Measurements from ENCODE around the gene CADPS2. TPM values are rescaled to one million over a fixed set of nuclear protein-coding genes. Genes with fewer than 3 reads are reported as not detected.

The CADPS2 gene
- total RNA-seq (2014; rRNA removed; shearing (Covaris generic)) = 1.6 and 1.7 TPM in 2 replicates

DNA sequence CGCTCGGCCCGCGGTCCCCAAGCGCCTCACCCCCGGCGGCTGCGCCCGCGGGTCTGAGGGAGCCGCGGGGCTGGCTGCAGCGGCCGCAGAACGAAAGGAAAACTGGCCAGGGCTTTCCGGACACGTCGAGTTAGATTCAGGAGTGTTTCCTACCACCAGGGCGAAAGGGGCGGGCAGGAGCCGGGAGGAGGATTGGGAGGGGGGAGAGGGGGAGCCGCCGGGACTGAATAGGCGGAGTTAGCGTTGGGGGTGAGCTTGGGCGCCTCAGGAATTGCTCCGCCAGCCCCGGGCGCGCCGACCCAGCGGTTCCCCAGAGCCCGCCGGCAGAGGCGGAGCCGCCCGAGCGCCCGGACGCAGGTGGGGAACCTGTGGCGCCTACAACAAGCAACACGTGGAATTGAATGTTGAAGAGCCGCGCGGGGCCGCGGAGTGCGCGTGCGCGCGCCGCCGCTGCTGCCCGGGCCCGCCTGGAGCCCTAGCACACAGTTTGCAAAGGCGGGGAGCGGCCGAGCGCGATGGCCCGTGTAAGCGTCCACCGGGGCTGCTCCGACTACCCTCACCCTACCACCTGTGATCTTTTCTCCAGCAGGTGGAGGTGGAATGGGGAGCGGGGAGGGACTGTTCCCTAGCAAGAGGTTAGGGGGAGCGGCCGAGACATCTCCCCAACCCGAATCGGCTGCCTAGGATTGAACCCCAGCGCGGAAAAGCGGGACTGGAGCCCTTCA lies at the start of gene CADPS2:
TSS of gene CADPS2 (minus strand) at position 104 of the 725 bp plus-strand sequence. CDS start 123 bp downstream, outside the sequence.
- peak; percentile 66 for DNase-seq (ENCODE audit: low spot score)

DNA sequence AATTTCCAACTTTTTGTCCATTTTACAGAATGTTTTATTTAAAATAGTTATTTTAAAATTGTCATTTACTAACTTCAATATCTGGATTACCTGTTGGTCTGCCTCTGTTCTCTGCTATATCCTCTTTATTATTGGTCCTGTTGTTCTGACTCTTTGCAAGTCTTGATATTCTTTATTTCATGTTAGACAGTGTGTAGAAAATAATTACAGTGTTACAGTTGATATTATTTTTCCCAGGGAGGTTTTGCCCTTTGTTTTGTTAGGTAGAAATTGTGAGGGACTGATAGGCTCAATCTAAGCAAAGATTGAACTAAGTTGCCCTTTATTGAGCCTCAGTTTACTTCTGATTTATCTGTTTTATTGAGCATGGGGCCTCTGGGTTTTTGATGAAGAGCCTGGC lies 49.4 kb upstream of the CADPS2 start:
- no peak for DNase-seq (ENCODE audit: low spot score)

DNA sequence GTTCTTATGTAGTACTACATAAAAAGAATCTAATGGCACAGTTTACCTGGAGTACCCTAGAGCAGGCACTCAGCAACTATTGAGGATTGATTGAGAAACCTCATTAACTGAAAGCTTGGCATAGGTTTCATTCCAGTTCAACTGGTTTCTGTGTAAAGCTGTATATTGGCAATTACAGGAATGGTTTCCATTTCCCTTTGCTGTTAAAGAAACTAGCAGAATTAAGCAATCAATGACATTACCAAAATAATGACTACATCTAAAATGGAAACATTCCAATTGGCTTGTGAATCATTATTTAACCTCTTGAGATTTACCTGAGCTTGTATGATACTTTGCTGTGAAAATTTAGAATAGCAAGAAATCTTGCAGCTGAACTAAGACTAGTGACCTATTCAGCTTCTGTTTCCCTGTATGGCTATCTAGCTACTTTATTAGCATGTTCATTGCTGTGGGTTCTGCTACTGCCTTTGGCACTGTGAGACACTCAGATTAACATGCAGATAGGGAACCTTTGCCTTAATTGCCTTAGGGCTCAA lies 33.5 kb upstream of the CADPS2 start:
- DNase-seq (ENCODE audit: low spot score) = no peak

DNA sequence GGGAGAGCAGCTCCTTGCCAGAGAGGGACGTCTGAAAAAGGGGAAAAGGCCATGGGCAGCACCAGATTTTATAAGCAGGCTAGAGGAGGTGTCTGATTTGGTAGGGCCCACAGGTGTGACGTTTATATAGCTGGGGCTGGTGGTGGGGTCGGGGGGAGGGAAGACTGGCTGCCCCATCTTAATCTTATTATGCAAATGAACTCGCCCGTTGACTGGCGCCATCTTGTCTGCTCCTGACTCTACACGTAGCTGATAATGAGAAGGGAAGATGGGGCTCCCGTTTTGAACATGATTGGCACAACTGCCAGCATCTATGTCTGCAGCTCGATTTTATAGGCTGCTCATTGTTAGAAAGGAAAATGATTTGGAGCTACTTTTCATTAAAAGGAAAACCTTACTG lies 28.6 kb upstream of the CADPS2 start:
- no peak for DNase-seq (ENCODE audit: low spot score)

DNA sequence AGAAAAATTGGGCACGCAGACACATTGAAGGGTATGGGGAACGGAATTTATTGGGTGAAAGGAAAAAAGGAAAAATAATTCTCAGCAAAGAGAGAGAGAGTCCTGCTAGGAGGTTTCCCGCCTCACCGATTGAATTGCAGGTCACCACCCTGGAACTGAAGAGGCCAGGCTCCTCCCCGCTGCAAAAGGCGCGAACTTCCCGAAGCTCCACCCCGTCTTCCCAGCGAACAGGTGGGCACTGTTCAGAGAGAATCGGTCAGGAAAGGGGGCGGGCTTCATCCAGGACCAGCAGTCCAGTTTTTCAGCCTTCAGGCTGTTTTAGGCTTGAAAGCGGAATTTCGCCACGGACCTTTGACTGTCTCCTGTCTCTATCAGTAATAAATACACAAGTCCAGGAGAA lies 27.3 kb upstream of the CADPS2 start:
- DNase-seq (ENCODE audit: low spot score) = no peak

DNA sequence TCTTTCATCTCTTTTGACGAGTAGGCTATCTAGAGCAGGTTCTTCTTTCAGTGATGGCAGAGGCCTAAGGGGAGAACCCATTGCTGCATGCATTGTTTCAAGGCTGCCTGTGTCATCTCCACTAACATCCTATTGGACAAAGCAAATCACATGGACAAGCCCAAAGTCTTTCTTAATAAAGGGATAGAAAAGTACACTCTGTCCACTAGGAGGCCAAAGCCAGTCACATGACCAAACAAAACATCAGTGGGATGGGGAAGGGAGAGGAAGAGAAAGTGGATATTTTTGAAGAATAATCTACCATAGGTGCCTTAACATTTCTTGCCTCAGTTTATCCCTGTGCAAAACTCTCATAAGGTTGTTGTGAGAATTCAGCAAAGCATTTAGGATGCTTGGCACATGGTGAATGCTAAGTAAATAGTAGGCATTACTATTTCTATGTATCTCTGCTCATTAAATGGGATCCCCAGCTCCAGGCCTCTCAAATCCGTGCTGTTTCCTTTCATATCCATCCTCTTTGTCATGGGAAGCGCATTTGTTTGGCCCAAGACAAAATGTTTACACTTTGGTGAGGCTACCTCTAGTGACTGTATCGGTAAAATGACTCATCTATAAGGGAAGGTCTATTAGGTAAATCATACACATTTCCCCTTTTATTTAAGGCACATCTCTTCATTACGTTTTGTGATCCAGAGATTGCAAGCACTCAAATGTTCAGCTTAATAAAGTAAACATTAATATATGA lies 16.7 kb upstream of the CADPS2 start:
- peak; percentile 30 for DNase-seq (ENCODE audit: low spot score)

DNA sequence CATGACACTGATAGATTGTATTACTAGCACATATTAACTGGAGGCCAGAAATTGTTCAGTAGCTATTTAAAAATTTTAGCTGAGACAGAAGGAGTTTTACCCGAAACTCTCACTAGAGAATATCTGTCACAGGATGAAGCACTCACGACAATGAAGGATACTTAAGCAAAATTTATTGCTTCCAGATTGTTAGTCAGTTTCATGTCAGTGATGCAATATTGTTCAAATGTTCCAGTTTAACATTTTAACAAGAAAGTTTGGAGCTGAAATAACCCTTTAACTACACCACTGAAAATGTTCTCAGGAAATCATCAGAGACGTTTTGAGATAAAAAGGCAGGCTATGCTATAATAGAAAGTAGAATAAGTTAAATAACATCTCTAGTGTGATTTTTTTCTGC lies 15.0 kb upstream of the CADPS2 start:
- no peak for DNase-seq (ENCODE audit: low spot score)

DNA sequence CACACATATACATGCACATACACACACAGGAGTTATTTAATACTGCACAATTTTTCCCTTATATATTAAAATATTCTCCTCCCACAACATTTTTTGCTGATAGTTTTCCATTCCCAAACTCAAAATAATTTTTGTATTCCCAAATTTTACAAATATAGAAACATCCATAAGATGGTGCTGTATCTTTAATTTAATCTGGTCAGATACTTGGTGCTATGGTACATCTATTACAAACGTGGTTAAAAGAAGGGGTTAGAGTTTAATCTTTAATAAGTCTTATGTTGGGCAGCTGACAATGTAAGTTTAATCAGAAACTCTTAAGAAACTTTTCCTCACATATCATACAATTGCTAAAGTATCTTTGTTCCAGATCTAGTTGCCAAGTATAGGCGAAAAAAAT lies 10.2 kb upstream of the CADPS2 start:
- no peak for DNase-seq (ENCODE audit: low spot score)

DNA sequence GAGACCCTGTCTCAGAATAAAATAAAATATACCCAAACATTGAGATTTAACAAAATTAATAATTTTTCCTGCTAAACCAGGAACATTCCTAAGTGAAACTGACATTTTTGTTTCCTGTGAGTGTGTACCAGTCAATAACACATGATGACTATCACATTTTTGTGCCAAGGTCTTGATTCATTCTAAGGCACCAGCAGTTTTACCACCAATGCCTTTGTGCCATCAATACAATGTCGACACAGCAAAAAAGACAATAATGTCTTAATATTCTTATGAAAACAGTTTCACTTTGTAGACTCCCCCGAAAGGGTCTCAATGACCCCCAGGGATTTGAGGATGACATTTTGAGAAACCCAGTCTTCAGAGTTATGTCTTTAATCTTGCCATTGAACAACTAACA lies 7.2 kb upstream of the CADPS2 start:
- DNase-seq (ENCODE audit: low spot score) = no peak

DNA sequence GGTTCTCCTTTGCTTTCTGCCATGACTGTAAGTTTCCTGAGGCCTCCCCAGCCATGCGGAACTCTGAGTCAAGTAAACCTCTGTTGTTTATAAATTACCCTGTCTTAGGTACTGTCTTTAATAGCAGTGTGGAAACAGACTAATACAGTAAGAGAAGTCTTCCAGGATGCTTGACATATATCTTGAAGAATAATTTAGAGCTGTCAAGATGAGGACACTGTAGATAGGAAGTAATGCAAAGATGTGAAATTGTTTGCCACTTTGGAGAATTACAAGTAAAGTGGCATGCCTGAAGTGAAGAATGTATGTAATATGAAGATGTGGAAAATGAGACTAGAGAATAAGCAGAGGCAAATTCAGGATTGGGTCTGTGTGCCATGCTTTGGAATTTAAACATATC lies 2.9 kb upstream of the CADPS2 start:
- DNase-seq (ENCODE audit: low spot score) = no peak

DNA sequence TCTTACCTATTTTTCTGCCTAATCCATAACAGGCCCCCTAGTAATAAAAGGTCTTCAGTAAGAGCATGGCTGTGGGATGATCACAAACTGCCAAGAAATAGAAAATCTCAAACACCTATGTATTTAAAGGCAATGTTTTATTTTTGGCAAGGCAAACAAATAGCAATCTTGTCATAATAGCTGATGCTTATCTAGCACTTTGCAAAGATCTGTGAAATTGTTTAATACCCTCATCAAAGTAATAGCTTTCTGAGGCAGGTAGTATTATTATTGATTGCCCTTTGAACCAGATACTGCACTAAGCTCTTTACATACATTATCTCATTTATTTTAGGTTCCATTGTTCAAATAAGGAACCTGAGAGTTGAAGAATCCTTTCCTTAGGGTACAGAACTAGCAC lies 1.6 kb upstream of the CADPS2 start:
- DNase-seq (ENCODE audit: low spot score) = no peak

DNA sequence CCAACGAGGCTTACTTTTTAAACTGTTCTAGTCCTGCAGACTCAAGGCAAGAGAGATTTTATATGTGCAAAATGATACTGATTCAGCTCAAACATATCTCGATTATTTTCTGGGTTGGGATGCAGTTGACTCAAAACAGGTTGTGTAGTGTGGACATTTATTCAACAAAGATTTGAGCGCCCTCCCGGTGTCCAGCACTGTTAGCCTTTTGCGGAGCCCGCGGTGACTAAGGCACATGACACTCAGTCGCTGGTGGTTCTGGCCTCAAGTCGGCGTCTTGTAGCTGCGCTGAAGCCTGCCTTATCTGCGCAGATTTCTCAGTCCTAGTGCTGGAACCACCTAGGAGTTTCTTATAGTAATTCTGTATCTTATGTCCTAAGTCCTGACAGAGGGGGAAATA lies 938 bp upstream of the CADPS2 start:
- peak; percentile 64 for DNase-seq (ENCODE audit: low spot score)

DNA sequence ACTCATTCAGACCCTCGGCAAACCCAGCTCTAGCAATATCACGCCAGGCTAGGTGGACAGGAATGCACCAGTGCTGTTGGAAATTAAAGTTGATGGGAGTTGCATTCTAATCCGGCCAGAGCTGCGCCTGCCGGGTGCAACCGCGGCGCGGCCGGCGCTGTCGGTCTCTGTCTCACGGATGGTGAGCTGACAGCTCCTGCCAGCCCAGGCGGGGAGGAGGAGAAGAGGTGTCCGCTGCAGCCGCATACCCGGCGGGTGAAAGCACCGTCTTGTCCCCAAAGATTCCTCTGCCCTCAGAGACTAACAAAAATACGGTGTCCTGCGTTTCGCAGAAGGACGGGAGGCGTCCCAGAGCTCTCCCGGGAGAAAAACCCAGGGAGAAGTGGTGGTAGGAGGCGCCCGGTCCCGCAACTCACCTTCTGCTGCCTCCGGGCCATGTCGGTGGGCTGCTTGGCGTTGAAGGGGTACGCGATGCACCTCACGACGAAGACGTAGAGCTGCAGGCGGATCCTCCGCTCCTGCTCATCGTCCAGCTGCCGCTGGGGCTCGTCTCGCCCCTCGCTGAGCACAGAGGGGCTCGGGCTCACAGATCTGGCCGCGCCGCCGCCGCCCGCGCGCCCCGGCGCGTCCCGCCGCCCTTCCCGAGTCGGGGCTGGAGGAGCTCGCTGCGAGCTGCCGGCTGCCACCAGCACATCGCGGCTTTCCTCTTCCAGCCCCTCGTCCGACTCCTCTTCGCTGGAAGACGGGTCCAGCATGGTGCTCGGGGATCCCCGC lies 490 bp downstream of the CADPS2 start:
- DNase-seq (ENCODE audit: low spot score) = peak; percentile 34

DNA sequence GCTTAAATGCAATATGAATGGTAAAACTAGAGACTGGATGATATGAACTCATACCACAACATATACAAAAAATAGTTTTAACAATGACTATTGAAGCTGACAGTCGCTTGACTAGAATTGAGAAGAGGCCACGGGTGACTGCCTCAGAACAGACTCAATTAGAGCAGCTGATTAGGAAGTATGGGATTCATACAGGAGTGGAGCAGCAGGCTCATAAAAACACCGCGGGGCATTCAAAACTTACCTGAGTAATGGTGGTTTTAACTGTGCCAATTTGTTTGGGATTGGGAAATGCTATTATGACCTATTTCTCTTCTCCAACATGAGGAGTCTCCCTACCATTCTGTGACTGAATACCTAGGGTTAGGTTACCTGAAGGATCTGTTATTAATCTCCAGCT lies 2.1 kb downstream of the CADPS2 start:
- no peak for DNase-seq (ENCODE audit: low spot score)

DNA sequence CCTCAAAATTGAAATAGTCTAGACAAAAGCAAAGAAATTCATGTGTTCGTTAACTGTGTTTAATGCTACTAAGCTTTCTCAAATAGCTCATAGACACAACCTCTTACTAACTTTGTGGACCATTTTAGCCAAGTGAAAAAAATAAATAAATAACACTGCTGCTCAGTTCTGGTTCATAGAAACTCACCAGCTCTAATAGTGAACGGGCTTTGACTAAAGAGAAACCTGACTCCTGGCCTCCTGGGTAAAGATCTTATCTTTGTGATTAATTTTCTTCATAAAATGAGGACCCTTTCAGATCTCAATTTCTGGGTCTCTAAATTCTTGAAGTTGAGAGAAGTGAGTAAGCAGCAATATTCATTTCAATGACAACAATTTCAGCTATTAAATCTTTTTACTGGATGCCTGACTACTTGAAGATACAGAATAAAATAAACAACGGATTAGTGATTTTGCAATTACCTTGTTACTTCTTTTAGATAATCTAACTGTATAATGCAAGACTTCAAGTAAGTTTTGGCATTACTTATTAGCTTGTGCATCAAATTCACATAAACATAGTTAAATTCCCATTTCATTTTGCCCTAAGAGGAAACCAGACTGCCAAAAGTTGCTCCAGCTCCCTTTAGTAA lies 3.1 kb downstream of the CADPS2 start:
- DNase-seq (ENCODE audit: low spot score) = no peak

DNA sequence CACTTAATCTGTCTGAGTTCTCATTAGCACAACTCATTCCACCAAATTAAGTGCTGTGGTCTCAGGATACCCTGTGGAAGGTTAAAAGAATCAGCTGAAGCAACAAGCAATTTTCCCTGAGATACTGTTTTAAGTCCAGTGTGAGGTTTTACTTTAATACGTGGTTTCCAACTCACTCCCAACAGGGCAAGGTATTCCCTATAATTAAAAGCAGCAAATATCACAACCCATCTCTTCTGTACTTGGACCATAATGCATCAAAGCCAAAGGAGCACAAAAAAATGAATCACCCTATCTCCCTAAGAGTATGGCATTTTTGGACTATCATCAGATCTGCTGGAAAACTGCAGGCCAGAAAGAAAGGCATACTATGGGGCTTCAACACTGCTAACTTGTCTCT lies 4.9 kb downstream of the CADPS2 start:
- no peak for DNase-seq (ENCODE audit: low spot score)

DNA sequence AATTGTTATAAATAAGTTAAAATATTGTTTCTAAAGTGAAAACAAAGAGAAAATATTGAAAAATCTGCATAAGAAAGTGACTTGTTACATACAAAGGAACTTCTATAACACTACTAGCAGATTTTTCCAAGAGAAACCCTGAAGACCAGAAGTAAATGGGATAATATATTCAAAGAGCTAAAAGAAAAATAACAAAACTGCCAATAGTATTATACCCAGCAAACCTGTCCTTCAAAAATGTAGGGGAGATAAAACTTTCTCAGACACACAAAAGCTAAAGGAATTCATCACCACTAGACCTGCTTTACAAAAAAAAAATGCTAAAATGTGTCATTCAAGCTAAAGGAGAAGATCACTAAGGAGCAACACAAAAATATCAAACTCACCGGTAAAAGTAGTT lies 17.0 kb downstream of the CADPS2 start:
- DNase-seq (ENCODE audit: low spot score) = no peak

DNA sequence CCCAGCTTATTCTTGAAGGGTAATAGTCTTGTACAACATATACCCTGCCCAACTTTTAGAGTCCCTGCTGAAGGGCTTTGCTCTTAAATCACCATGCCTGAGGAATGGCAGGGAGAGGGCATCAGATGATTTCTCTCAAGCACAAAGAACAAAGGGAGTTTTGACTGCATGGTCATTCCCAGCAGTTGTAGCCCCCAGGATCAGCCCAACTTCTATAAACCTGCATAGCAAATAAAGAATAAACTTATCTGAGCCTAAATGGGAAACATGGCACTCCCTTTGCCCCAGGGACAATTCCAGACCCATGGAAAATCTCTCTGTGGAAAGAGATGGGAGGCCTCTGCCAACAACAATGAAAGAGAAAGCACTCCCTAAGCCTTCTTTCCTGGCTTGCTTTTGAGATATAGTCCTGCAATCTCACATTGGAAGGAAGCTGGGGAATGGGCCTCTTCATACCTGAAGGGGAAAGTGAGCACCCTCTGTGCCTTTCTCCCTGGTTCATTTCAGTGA lies 18.7 kb downstream of the CADPS2 start:
- DNase-seq (ENCODE audit: low spot score) = no peak

DNA sequence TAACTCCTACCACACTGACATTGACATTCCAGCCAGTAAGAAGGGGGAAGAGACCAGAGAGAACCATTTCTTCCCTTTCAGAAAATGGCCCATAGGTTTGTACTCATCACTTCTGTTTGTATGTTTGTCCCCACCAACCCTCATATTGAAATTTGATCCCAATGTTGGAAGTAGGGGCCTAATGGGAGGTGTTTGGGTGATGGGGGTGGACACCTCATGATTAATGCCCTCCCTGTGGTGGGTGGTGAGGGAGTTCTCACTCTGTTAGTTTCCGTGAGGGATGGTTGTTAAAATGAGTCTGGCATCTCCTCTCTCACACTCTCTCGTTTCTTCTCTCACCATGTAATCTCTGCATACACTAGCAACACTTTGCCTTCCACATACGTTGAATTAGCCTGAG lies 21.4 kb downstream of the CADPS2 start:
- no peak for DNase-seq (ENCODE audit: low spot score)

DNA sequence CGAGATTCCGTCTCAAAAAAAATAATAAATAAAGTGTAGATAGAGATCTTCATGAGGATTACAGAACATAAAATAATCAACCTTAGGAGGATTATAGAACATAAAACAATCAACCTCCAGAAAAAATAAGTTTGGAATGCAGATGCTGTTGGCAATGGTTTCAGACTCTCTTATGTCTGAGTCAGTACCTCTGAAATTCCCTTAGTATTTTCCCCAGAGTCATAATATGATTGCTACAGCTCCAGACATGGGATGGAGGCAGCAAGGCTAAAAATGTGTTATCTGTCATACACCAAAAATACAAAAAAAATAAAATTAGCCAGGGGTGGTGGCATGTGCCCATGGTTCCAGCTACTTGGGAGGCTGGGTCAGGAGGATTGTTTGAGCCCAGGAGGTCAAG lies 22.2 kb downstream of the CADPS2 start:
- no peak for DNase-seq (ENCODE audit: low spot score)

DNA sequence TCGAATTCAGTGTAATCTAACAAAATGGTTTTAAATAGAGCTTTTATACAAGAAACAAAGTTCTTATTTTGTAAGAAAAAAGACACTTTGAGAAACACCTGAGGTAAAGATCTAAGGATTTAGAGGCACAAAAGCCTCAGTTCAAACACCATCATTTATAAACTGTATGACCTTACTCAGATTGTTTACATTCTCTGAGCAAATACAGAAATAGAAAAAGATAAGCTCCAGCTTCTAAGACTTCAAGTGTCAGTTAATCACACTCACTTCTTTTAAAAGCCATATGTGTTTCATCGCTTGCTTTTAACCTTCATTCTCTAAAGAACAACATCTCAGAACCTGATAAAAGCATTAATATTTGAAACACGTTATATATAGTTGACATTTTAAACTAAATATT lies 27.9 kb downstream of the CADPS2 start:
- DNase-seq (ENCODE audit: low spot score) = no peak

DNA sequence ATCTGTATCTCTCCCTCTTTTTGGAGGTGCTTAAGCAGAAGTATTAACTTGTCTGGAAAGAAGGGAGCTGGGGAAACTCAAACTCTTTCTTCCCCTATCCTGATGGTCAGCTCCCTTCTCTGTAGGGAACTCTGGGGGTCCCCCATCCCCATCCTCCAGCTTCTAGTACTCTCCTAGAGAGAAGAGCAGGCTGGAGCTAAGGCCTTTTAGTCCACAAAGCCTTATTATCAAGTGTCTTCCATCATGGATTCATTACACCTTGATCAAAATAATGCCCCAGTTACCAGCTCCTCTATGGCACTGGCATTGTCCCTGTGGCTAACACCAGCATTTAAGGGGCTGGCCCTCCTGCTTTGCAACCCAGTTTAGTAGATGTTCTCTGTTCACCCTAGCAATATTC lies 35.7 kb downstream of the CADPS2 start:
- DNase-seq (ENCODE audit: low spot score) = no peak
